GM23338 (cell line): ENCODE data around the gene PLEKHG4. TPM values are rescaled to one million over a fixed set of nuclear protein-coding genes. Genes with fewer than 3 reads are reported as not detected.
A peak's percentile ranks its signal among the peaks of the same experiment; 100 is the strongest.

Experiments used
- ATAC-seq: fragments of 200-7000 bp; cut with Tn5 transposase; 3 replicates; pipeline ENCODE4 v1.9.1; 2020
- DNase-seq: peaks from one replicate; pipeline ENCODE4 v3.0.0-alpha.2; 2015; ENCODE audit warnings: low spot score
- H2AFZ ChIP-seq: fragments of 200-600 bp; sonication (generic); 2 replicates; pipeline ENCODE4 v1.8.0; 2016; ENCODE audit warnings: antibody characterized with exemption, mild to moderate bottlenecking, moderate library complexity
- H3F3A ChIP-seq: fragments of 200-600 bp; sonication (generic); replicated peaks from 2 replicates; pipeline ENCODE4 v1.8.0; 2017; ENCODE audit warnings: antibody characterized with exemption, mixed run types, low read depth
- H3K27ac ChIP-seq: fragments of 200-600 bp; sonication (generic); 2 replicates; pipeline ENCODE4 v1.6.1; 2016; ENCODE audit warnings: low read depth
- H3K27me3 ChIP-seq: fragments of 200-600 bp; sonication (generic); 2 replicates; pipeline ENCODE4 v1.8.0; 2016; ENCODE audit warnings: mild to moderate bottlenecking, mixed run types, moderate library complexity; ENCODE audit not compliant: insufficient read depth
- H3K36me3 ChIP-seq: fragments of 200-600 bp; sonication (generic); 2 replicates; pipeline ENCODE4 v1.8.0; 2016; ENCODE audit warnings: mild to moderate bottlenecking; ENCODE audit not compliant: insufficient read depth
- H3K4me1 ChIP-seq: fragments of 200-600 bp; sonication (generic); 2 replicates; pipeline ENCODE4 v1.8.0; 2016; ENCODE audit warnings: mild to moderate bottlenecking, moderate library complexity; ENCODE audit not compliant: insufficient read depth
- H3K4me2 ChIP-seq: fragments of 200-600 bp; sonication (generic); 2 replicates; pipeline ENCODE4 v1.7.1; 2017; ENCODE audit warnings: mixed run types
- H3K4me3 ChIP-seq: fragments of 200-600 bp; sonication (generic); 2 replicates; pipeline ENCODE4 v1.6.1; 2016; ENCODE audit warnings: mixed run types
- H3K79me2 ChIP-seq: fragments of 200-600 bp; sonication (generic); replicated peaks from 2 replicates; pipeline ENCODE4 v1.8.0; 2017; ENCODE audit warnings: mild to moderate bottlenecking; ENCODE audit not compliant: insufficient read depth
- H3K9me2 ChIP-seq: fragments of 200-600 bp; sonication (generic); 2 replicates; pipeline ENCODE4 v1.8.0; 2017; ENCODE audit not compliant: insufficient read depth
- H4K20me1 ChIP-seq: fragments of 200-600 bp; sonication (generic); replicated peaks from 2 replicates; pipeline ENCODE4 v1.8.0; 2017; ENCODE audit warnings: mild to moderate bottlenecking; ENCODE audit not compliant: insufficient read depth
- H3K27ac Mint-ChIP-seq: 2 replicates; pipeline ENCODE4 v1.8.0; 2020; ENCODE audit warnings: inconsistent platforms, mild to moderate bottlenecking, moderate library complexity, mixed read lengths
- H3K27me3 Mint-ChIP-seq: 3 replicates; pipeline ENCODE4 v1.8.0; 2022; ENCODE audit warnings: low read depth, mild to moderate bottlenecking, moderate library complexity, mixed read lengths, inconsistent platforms; ENCODE audit not compliant: insufficient read depth, poor library complexity
- H3K36me3 Mint-ChIP-seq: 3 replicates; pipeline ENCODE4 v1.8.0; 2021; ENCODE audit warnings: low read depth, mild to moderate bottlenecking, inconsistent platforms, moderate library complexity, mixed read lengths
- H3K4me1 Mint-ChIP-seq: 3 replicates; pipeline ENCODE4 v1.8.0; 2020; ENCODE audit warnings: mild to moderate bottlenecking, inconsistent platforms, mixed read lengths
- H3K4me3 Mint-ChIP-seq: 3 replicates; pipeline ENCODE4 v1.8.0; 2021; ENCODE audit warnings: moderate library complexity, mild to moderate bottlenecking, inconsistent platforms, mixed read lengths
- H3K9me3 Mint-ChIP-seq: 3 replicates; pipeline ENCODE4 v1.8.0; 2020; ENCODE audit warnings: moderate library complexity, mild to moderate bottlenecking, inconsistent platforms, mixed read lengths
- CREB1 ChIP-seq: fragments of 250-450 bp; sonication (Bioruptor Pico); IDR thresholded peaks from 2 replicates; pipeline ENCODE4 v1.5.0; 2020; ENCODE audit warnings: low read depth, mild to moderate bottlenecking, moderate library complexity
- EZH2 ChIP-seq: fragments of 200-600 bp; sonication (generic); IDR thresholded peaks from one replicate; pipeline ENCODE4 v1.8.0; 2017; ENCODE audit warnings: antibody characterized with exemption, mild to moderate bottlenecking, low read depth; ENCODE audit not compliant: unreplicated experiment
- EZH2phosphoT487 ChIP-seq: fragments of 200-600 bp; sonication (generic); IDR thresholded peaks from one replicate; pipeline ENCODE4 v1.8.1; 2018; ENCODE audit warnings: antibody characterized with exemption; ENCODE audit not compliant: unreplicated experiment
- NANOG ChIP-seq: IDR thresholded peaks from 2 replicates; pipeline ENCODE4 v1.6.1; 2016; ENCODE audit warnings: antibody characterized with exemption, borderline replicate concordance
- STAT1 ChIP-seq: IDR thresholded peaks from one replicate; pipeline ENCODE4 v1.6.1; 2016; ENCODE audit warnings: antibody characterized with exemption; ENCODE audit not compliant: unreplicated experiment
- ZNF331 ChIP-seq: fragments of 250-450 bp; sonication (Bioruptor Pico); IDR thresholded peaks from 2 replicates; pipeline ENCODE4 v1.5.0; 2020; ENCODE audit warnings: low read depth, mild to moderate bottlenecking, moderate library complexity
- polyA plus RNA-seq: library from polyadenylated mRNA; unstranded; fragments of >200 nt; fragmentation: Nextera tagmentation; extraction: Ambion mirVana; gene quantifications from 2 replicates; pipeline ENCODE4 v1.2.1, GENCODE V29; 2016
- total RNA-seq: library from RNA; depleted of rRNA; stranded (reverse); fragments of >200 nt; shearing (Covaris generic); gene quantifications from 2 replicates; pipeline ENCODE4 v1.2.3, GENCODE V29; 2014
- TF ChIP-seq, protein P1 (sequence below): IDR thresholded peaks from one replicate; pipeline ENCODE4 v1.6.1; 2018; ENCODE audit warnings: antibody characterized with exemption; ENCODE audit not compliant: unreplicated experiment
- TF ChIP-seq, protein P2 (sequence below), 2 experiments: fragments of 200-600 bp in 1 of 2; sonication (generic) in 1 of 2; conservative IDR thresholded peaks; 2 replicates each; pipeline versions ENCODE4 v1.5.1 to v1.6.1; 2016 to 2017; ENCODE audit warnings: antibody characterized with exemption in 2 of 2, low read depth in 2 of 2, mild to moderate bottlenecking in 2 of 2, moderate library complexity in 1 of 2

PLEKHG4 gene
- total and polyA plus RNA-seq, 2 experiments from 2014 or later, result 3.2 to 10.3 TPM

DNA sequence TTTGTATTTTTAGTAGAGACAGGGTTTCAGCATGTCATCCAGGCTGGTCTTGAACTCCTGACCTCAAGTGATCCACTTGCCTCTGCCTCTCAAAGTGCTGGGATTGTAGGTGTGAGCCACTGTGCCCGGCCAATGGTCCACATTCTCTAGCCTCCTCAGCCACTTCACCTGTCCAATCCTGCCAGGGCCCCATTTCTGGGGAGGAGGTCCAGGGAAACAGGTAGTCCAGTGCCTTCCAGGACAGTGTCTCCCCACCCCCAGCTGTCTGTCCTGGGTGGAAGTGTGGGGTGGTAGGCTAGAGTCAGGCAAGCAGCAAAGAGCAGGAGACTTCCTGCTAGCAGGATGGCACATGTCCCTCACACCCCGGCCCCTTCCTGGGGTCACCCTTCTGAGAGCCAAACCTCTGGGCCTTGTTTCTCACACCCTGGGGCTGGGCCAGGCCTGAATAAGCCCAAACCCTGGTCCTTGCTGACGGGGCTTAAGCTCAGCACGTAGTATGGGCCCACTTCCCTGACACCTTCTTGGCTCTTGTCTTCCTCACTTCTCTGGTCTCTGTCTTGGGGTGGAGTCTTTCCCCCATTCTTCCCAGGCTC is 37.1 kb upstream of the PLEKHG4 start (continued):
- TF ChIP-seq, protein P1, sequence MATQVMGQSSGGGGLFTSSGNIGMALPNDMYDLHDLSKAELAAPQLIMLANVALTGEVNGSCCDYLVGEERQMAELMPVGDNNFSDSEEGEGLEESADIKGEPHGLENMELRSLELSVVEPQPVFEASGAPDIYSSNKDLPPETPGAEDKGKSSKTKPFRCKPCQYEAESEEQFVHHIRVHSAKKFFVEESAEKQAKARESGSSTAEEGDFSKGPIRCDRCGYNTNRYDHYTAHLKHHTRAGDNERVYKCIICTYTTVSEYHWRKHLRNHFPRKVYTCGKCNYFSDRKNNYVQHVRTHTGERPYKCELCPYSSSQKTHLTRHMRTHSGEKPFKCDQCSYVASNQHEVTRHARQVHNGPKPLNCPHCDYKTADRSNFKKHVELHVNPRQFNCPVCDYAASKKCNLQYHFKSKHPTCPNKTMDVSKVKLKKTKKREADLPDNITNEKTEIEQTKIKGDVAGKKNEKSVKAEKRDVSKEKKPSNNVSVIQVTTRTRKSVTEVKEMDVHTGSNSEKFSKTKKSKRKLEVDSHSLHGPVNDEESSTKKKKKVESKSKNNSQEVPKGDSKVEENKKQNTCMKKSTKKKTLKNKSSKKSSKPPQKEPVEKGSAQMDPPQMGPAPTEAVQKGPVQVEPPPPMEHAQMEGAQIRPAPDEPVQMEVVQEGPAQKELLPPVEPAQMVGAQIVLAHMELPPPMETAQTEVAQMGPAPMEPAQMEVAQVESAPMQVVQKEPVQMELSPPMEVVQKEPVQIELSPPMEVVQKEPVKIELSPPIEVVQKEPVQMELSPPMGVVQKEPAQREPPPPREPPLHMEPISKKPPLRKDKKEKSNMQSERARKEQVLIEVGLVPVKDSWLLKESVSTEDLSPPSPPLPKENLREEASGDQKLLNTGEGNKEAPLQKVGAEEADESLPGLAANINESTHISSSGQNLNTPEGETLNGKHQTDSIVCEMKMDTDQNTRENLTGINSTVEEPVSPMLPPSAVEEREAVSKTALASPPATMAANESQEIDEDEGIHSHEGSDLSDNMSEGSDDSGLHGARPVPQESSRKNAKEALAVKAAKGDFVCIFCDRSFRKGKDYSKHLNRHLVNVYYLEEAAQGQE, result no peak
- TF ChIP-seq ZNF331 (CRISPR knock-in tag) (no peak), EZH2phosphoT487 (no peak), STAT1 (no peak), CREB1 (CRISPR knock-in tag) (no peak)

DNA sequence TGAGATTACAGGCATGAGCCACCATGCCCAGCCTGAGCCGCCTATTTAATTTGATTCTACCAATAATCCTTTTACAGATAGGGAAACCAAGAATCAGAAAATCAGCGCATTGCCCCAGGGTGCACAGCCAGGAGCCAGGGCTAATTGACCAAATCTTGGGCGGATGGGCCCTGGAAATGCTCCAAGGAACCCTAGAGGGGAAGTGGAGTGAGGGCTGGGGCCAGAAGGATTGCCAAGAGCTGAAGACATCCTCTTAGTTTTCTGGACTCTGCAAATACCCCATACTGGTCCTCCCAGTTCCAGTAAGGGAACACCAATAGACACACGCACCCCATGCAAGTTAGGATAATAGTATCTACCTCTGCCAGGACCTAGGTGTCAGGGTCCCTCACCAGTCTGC is 35.9 kb upstream of the PLEKHG4 start:
- Histone ChIP-seq H3K36me3 (no peaks in the 10 kb centered on the region), H2AFZ (no peak overlapping the region), H3K27ac (no peak overlapping the region), H3K79me2 (peaks cover 36% of the 10 kb centered on the region), H3K4me1 (peaks cover 27% of the 10 kb centered on the region), H3F3A (peaks cover 14% of the 10 kb centered on the region; the same call in 1 of the 2 replicates), H3K9me2 (no peaks in the 10 kb centered on the region), H3K4me3 (no peak overlapping the region), H3K4me2 (no peak overlapping the region), H3K27me3 (peaks cover 8% of the 10 kb centered on the region), H4K20me1 (no peaks in the 10 kb centered on the region; the same call in 1 of the 2 replicates)
- peak overlapping the region; percentile 56; the same call in 1 of the 2 replicates for H3K27ac Mint-ChIP-seq
- H3K9me3 Mint-ChIP-seq, result no peaks in the 10 kb centered on the region; the same call in 2 of the 3 replicates
- DNase-seq, result no peak
- H3K4me1 Mint-ChIP-seq, result peaks cover 46% of the 10 kb centered on the region
- peaks cover 17% of the 10 kb centered on the region for H3K36me3 Mint-ChIP-seq
- peaks cover 19% of the 10 kb centered on the region for H3K27me3 Mint-ChIP-seq
- H3K4me3 Mint-ChIP-seq, result no peak overlapping the region
- no peak for ATAC-seq
- TF ChIP-seq EZH2, result no peak
- TF ChIP-seq NANOG, result no peak
- no peak for TF ChIP-seq CREB1 (CRISPR knock-in tag)
- TF ChIP-seq, protein P1, result no peak
- TF ChIP-seq EZH2phosphoT487, result no peak
- TF ChIP-seq, protein P2, sequence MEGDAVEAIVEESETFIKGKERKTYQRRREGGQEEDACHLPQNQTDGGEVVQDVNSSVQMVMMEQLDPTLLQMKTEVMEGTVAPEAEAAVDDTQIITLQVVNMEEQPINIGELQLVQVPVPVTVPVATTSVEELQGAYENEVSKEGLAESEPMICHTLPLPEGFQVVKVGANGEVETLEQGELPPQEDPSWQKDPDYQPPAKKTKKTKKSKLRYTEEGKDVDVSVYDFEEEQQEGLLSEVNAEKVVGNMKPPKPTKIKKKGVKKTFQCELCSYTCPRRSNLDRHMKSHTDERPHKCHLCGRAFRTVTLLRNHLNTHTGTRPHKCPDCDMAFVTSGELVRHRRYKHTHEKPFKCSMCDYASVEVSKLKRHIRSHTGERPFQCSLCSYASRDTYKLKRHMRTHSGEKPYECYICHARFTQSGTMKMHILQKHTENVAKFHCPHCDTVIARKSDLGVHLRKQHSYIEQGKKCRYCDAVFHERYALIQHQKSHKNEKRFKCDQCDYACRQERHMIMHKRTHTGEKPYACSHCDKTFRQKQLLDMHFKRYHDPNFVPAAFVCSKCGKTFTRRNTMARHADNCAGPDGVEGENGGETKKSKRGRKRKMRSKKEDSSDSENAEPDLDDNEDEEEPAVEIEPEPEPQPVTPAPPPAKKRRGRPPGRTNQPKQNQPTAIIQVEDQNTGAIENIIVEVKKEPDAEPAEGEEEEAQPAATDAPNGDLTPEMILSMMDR (conservative IDR thresholded peaks at IDR 0.05; ENCODE audit: low read depth in 2 of 2), result no peak
